ENCODE measurements around the gene BSND. TPM values are rescaled to one million over a fixed set of nuclear protein-coding genes. Genes with fewer than 3 reads are reported as not detected.

Gene BSND
- total RNA-seq, 1 experiment from 2014 or later, result 0.17 TPM

GRCh38 chr1:54982739-54983138, 16.0 kb upstream of the BSND start:
- peaks cover 22 to 25% of the 10 kb centered on the region in 2 experiments for H3K4me1 Mint-ChIP-seq
- H4K20me1 ChIP-seq (ENCODE audit: control insufficient read depth, insufficient read depth, insufficient read length), result no peaks in the 10 kb centered on the region
- H3K27me3 Mint-ChIP-seq (ENCODE audit: low read depth), result peaks cover 37% of the 10 kb centered on the region
- H3K79me2 ChIP-seq (ENCODE audit: insufficient read depth, low read length), result no peaks in the 10 kb centered on the region
- no peak overlapping the region for H2AK5ac ChIP-seq (ENCODE audit: insufficient read length, low read length)
- no peak overlapping the region for H3K9ac ChIP-seq (ENCODE audit: extremely low read depth, insufficient read length, low read length)
- H2BK120ac ChIP-seq (ENCODE audit: low read depth, low read length, poor library complexity, severe bottlenecking), result no peak overlapping the region
- no peak overlapping the region for H2AFZ ChIP-seq (ENCODE audit: low read length)
- no peak for DNase-seq
- H4K91ac ChIP-seq (ENCODE audit: insufficient read length, low read depth, low read length), result no peak overlapping the region
- H3K27me3 ChIP-seq (ENCODE audit: insufficient read depth, low read length), result no peaks in the 10 kb centered on the region; the same call in 1 of the 2 replicates
- H2BK20ac ChIP-seq (ENCODE audit: low read depth, low read length, poor library complexity, severe bottlenecking), result no peak overlapping the region
- peaks cover 11% of the 10 kb centered on the region for H3K23me2 ChIP-seq (ENCODE audit: insufficient read length, low read depth, low read length, poor library complexity, severe bottlenecking)
- no peak overlapping the region for H3K27ac Mint-ChIP-seq
- H3K36me3 Mint-ChIP-seq (ENCODE audit: insufficient read depth in 1 of 3, low read depth in 3 of 3), result no peaks in the 10 kb centered on the region; a peak in 1 of 7 replicates
- H3K27ac ChIP-seq (ENCODE audit: insufficient read length, low read depth, low read length), result no peak overlapping the region
- no peaks in the 10 kb centered on the region for H3K9me3 ChIP-seq (ENCODE audit: control insufficient read depth, low read depth, low read length)
- no peak overlapping the region for H3K4me3 Mint-ChIP-seq
- no peak overlapping the region for H3T11ph ChIP-seq (ENCODE audit: low read length)
- no peak overlapping the region for H3K23ac ChIP-seq (ENCODE audit: insufficient read length, low read depth, low read length)
- no peak overlapping the region for H4K5ac ChIP-seq (ENCODE audit: insufficient read length, low read depth, low read length)
- no peak overlapping the region for H3K4ac ChIP-seq (ENCODE audit: low read depth, low read length)
- no peak overlapping the region for H2BK5ac ChIP-seq (ENCODE audit: insufficient read length, low read length)
- H3K18ac ChIP-seq (ENCODE audit: insufficient read length, low read depth, low read length), result no peak overlapping the region
- no peaks in the 10 kb centered on the region for H3K9me3 Mint-ChIP-seq
- H3K4me1 ChIP-seq (ENCODE audit: insufficient read depth, low read length), result peaks cover 8% of the 10 kb centered on the region; the same call in 1 of the 2 replicates
- no peak overlapping the region for H3K4me2 ChIP-seq (ENCODE audit: insufficient read depth, insufficient read length, low read length)
- H2BK15ac ChIP-seq (ENCODE audit: low read depth, low read length), result no peak overlapping the region
- no peak overlapping the region for H3K56ac ChIP-seq (ENCODE audit: insufficient read length, low read depth, low read length)
- no peak overlapping the region for H2BK12ac ChIP-seq (ENCODE audit: insufficient read length, low read depth, low read length)
- H3K79me1 ChIP-seq (ENCODE audit: insufficient read depth, low read depth, low read length, poor library complexity, severe bottlenecking), result no peaks in the 10 kb centered on the region
- no peak for TF ChIP-seq CTCF (conservative IDR thresholded peaks at IDR 0.05)
- no peak overlapping the region for H3K14ac ChIP-seq (ENCODE audit: insufficient read depth, low read length)
- no peak overlapping the region for H4K8ac ChIP-seq (replicated peaks; ENCODE audit: insufficient read length, low read depth, low read length)
